A673 (cell line): ENCODE measurements around the gene TBX18. TPM values are rescaled to one million over a fixed set of nuclear protein-coding genes. Genes with fewer than 3 reads are reported as not detected.
A peak's percentile ranks its signal among the peaks of the same experiment; 100 is the strongest.

Experiments
- BruUV-seq: library from RNA; stranded (reverse); fragments of 400-500 nt; replicated peaks from 2 replicates; lab custom pipeline; 2021; lab: Mats Ljungman, UMichigan
- CTCF ChIA-PET: fragments of 300-600 bp; sonication (Branson Sonifier 250); formaldehyde crosslinking; loops from one replicate; lab custom pipeline; 2022; ENCODE audit warnings: antibody characterized with exemption; lab: Charles Lee
- POLR2A ChIA-PET: fragments of 300-600 bp; sonication (Branson Sonifier 250); formaldehyde crosslinking; loops from one replicate; lab custom pipeline; 2022; ENCODE audit warnings: antibody characterized with exemption; ENCODE audit not compliant: low non-redundant PET; lab: Charles Lee
- DNase-seq: peaks from one replicate; pipeline ENCODE4 v3.0.0-alpha.2; 2015; ENCODE audit warnings: low spot score
- H3K27ac ChIP-seq: fragments of 200-600 bp; sonication (generic); 2 replicates; pipeline ENCODE4 v1.5.1; 2016; ENCODE audit warnings: mixed run types, low read depth, mild to moderate bottlenecking, mixed read lengths, antibody characterized with exemption, low read length; ENCODE audit not compliant: poor library complexity, severe bottlenecking
- H3K27me3 ChIP-seq: fragments of 200-600 bp; sonication (generic); replicated peaks from 2 replicates; pipeline ENCODE4 v1.6.1; 2017; ENCODE audit warnings: mixed run types, low read depth, mild to moderate bottlenecking, mixed read lengths, antibody characterized with exemption, low read length; ENCODE audit not compliant: insufficient read depth, poor library complexity
- H3K36me3 ChIP-seq: fragments of 200-600 bp; sonication (generic); 2 replicates; pipeline ENCODE4 v1.6.1; 2016; ENCODE audit warnings: mixed run types, mild to moderate bottlenecking, mixed read lengths, antibody characterized with exemption, low read length; ENCODE audit not compliant: insufficient read depth, poor library complexity, severe bottlenecking
- H3K4me1 ChIP-seq: fragments of 200-600 bp; sonication (generic); 2 replicates; pipeline ENCODE4 v1.6.1; 2017; ENCODE audit warnings: mixed run types, mild to moderate bottlenecking, mixed read lengths, antibody characterized with exemption, low read length; ENCODE audit not compliant: insufficient read depth, poor library complexity, severe bottlenecking
- H3K4me3 ChIP-seq: fragments of 200-600 bp; sonication (generic); 2 replicates; pipeline ENCODE4 v1.5.1; 2016; ENCODE audit warnings: low read depth, mixed run types, mild to moderate bottlenecking, mixed read lengths, low read length; ENCODE audit not compliant: poor library complexity, severe bottlenecking
- H3K9me3 ChIP-seq: fragments of 200-600 bp; sonication (generic); 2 replicates; pipeline ENCODE4 v1.6.1; 2016; ENCODE audit warnings: mixed run types, low read depth, mild to moderate bottlenecking, mixed read lengths, antibody characterized with exemption, low read length; ENCODE audit not compliant: poor library complexity, severe bottlenecking
- CTCF ChIP-seq: fragments of 300-800, 200-600 bp; sonication (generic); conservative IDR thresholded peaks from 2 replicates; pipeline ENCODE4 v1.5.1; 2017; ENCODE audit warnings: low read depth, mild to moderate bottlenecking, antibody characterized with exemption, low read length, moderate library complexity, mixed read lengths
- EZH2 ChIP-seq: fragments of 200-600 bp; sonication (generic); IDR thresholded peaks from 2 replicates; pipeline ENCODE4 v1.6.1; 2017; ENCODE audit warnings: borderline replicate concordance, low read depth, mild to moderate bottlenecking, mixed read lengths, antibody characterized with exemption, low read length; ENCODE audit not compliant: poor library complexity, severe bottlenecking
- intact Hi-C: fragments of 100-400 bp; cut with micrococcal nuclease; formaldehyde crosslinking; loops from one replicate; pipeline ENCODE4 v1.10.0; 2022; ENCODE audit not compliant: unreplicated experiment
- total RNA-seq: library from RNA; stranded (reverse); gene quantifications from 2 replicates; pipeline ENCODE4 v1.2.3, GENCODE V29; 2021

TBX18 gene
- total RNA-seq, 1 experiment from 2014 or later, result 16.0 TPM

- Histone ChIP-seq H3K27me3 (peaks cover 69% of the 10 kb centered on the region), H3K4me1 (peaks cover 3% of the 10 kb centered on the region), H3K36me3 (no peaks in the 10 kb centered on the region), H3K9me3 (no peaks in the 10 kb centered on the region), H3K4me3 (no peak overlapping the region), H3K27ac (no peak overlapping the region)
- BruUV-seq, result no TSS peak
- DNase-seq, result no peak
- CTCF ChIA-PET, result no interaction called here
- intact Hi-C loops, result loop anchor here (10.0 kb wide), 1 partner anchor 558 kb away; no protein-coding TSS in a partner anchor
- POLR2A ChIA-PET, result interaction anchor here (0.6 kb wide), 1 partner anchor 256 kb away, joined by 3 read pairs; no protein-coding TSS in a partner anchor
- no peak for TF ChIP-seq EZH2
- no peak for TF ChIP-seq CTCF
Observed at GRCh38 chr6:84766799-84767525, 2.6 kb upstream of the TBX18 start.

GRCh38 chr6:84766118-84766798 lies 1.9 kb upstream of the TBX18 start:
- no peaks in the 10 kb centered on the region for H3K36me3 ChIP-seq
- no peak for DNase-seq
- intact Hi-C loops, result loop anchor here (10.0 kb wide), 1 partner anchor 559 kb away; no protein-coding TSS in a partner anchor
- H3K4me3 ChIP-seq, result no peak overlapping the region
- ChIA-PET CTCF (no interaction called here), POLR2A (interaction anchor here (0.6 kb wide), 1 partner anchor 255 kb away, joined by 3 read pairs; no protein-coding TSS in a partner anchor)
- no peak overlapping the region for H3K27ac ChIP-seq
- BruUV-seq, result no TSS peak
- no peaks in the 10 kb centered on the region for H3K9me3 ChIP-seq
- peaks cover 69% of the 10 kb centered on the region for H3K27me3 ChIP-seq
- TF ChIP-seq CTCF (no peak), EZH2 (no peak)
- peaks cover 3% of the 10 kb centered on the region for H3K4me1 ChIP-seq

GRCh38 chr6:84763886-84764331 lies 489 bp downstream of the TBX18 start:
- no TSS peak for BruUV-seq
- ChIA-PET POLR2A (no interaction called here), CTCF (no interaction called here)
- H3K27me3 ChIP-seq, result peaks cover 75% of the 10 kb centered on the region
- no peaks in the 10 kb centered on the region for H3K36me3 ChIP-seq
- H3K27ac ChIP-seq, result peak overlapping the region; percentile 89
- TF ChIP-seq CTCF, result no peak
- no peak for TF ChIP-seq EZH2
- H3K4me1 ChIP-seq, result peaks cover 17% of the 10 kb centered on the region
- peak; percentile 53 for DNase-seq
- no peaks in the 10 kb centered on the region for H3K9me3 ChIP-seq
- intact Hi-C loops, result loop anchor here (5.0 to 10.0 kb wide), 2 partner anchors 337 to 561 kb away; no protein-coding TSS in a partner anchor
- H3K4me3 ChIP-seq, result peak overlapping the region; percentile 72
